Activated naive CD4-positive, alpha-beta T cell treated with anti-CD3 and anti-CD28 coated beads, Interleukin-2, amount 50 U/mL, for 16 hours (primary cell): Measurements from ENCODE around the gene FCHSD1.

Source experiments
- DNase-seq: peaks from one replicate; pipeline ENCODE4 v3.0.0-alpha.2; 2020

Gene FCHSD1

GRCh38 chr5:141650851-141651727, at the start of gene FCHSD1:
Gene FCHSD1, minus strand, starts transcription at chr5:141651418. Its CDS starts 50 bp downstream, at chr5:141651368.
- DNase-seq, result peak; percentile 72

GRCh38 chr5:141697586-141697985, 46.4 kb upstream of the FCHSD1 start:
- DNase-seq, result no peak

GRCh38 chr5:141696431-141696830, 45.2 kb upstream of the FCHSD1 start:
- no peak for DNase-seq

DNA sequence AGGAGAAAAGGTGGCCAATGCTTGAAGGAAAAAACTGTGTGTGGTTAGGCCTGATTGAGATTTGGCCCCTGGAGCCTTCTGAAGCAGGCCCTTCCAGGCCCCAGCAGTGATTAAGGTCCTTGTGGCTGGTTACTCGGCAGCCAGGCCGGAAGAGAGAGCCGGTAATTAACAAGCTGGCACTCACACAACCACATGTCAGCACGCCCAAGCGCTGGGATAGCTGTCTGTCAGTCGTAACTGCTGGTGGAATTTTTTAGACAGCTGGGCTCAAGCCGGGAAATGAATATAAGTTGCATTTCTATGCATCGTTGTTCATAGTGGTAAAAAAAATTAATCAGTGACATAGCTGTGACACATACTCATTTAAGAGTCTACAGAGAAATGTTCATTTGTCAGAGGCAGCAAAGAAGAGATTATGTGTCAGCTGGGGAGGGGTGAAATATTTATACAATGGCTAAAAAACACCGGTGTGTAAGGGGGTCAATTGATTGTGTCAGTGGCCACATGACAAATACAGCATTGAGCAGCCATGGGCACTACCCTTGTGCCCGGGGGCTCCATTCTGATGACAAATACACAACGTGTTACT, 44.5 kb upstream of the FCHSD1 start:
- no peak for DNase-seq

- no peak for DNase-seq
Measured at GRCh38 chr5:141694479-141694878, 43.3 kb upstream of the FCHSD1 start.

DNA sequence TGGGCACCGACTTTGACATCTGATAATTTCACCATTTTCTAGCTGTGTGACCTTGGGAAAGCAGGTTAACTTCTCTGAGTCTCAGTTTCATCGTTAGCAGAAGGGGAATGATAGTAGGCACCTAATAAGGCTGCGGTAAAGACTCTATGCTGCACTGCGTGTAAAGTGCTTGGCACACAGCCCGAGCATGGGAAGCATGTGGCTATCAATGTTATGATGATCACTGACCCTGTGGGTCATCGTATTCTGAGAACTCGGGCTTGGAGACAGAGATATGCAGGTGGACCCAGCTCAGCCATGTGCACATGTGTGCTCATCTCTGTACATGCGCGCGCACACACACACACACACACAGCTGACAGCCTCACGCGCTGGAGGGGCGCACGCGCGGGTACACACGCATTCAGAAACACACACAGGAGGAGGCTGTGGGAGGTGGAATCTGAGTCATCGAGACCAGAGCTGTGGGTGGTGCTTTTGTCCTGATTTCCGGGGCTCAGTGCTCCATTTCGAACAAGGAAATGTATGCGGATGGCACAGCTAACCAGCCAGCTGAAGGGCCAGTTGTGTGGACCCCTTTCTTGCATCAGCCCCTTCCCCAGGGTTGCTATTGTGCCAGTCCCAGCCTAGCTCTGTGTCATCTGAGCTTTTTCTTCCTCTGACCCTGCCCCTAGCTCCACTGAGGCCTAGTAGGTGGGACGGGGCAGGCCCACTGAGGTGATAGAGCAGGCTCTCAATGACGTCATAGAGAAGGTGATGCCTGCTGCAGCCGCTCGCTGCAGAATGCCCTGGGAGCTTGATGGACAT, 41.9 kb upstream of the FCHSD1 start:
- DNase-seq, result peak; percentile 81

DNA sequence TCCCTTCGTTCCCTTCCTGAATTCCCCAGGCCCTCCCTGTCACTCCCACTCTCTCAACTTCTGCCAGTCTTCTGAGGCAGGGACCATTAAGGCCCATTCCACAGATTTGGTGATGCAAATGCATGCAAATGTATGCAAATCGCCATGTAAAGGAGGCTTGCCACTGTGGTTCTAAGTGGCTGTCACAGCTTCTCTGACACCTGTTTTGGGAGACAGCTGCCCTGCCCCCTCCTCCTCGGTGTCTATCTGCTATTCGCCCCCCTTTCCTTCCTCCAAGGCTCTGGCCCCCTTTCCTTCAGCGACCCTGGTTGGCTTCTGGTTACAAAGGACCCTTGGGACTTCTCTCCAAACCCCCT, 41.3 kb upstream of the FCHSD1 start:
- no peak for DNase-seq

DNA sequence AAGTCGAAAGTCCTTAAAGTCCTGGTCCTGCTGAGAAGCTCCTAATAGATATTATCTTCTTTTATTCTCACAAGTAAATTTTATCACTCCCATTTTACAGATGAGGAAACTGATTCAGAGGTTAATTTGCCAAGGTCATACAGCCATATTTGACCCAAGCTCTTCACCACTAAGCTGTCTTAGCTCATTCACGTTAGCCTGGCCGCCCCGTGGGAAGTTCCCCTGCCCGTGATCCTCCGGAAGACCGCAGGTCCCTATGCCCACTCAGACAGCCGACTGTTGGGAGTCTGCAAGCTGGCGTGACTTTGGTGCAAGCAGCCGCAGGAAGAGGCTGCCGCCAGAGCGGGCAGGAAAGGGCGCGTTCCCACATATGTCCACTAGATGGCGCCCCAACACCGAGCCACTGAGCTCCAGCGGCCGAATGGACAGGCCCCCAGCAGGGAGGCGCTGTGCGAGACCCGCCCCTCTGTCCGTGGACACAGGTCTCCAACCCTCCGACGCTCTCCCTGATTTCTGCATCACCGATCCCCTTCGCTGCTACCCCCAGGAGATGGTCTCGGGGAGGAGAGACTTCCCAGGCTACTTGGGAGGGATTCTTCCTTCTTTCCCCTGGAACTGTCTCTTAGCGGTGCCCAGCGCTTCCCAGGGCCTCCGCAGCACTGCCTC, 40.8 kb upstream of the FCHSD1 start:
- peak; percentile 82 for DNase-seq

- DNase-seq, result no peak
Measured at GRCh38 chr5:141691286-141691866, 40.2 kb upstream of the FCHSD1 start.

GRCh38 chr5:141686648-141687416, 35.6 kb upstream of the FCHSD1 start:
- DNase-seq, result no peak

- DNase-seq, result no peak
Measured at GRCh38 chr5:141685591-141685990, 34.4 kb upstream of the FCHSD1 start.

- no peak for DNase-seq
Measured at GRCh38 chr5:141683596-141684141, 32.5 kb upstream of the FCHSD1 start.

GRCh38 chr5:141681695-141682641, 30.8 kb upstream of the FCHSD1 start, which contains the start of gene ARAP3:
Gene ARAP3, minus strand, starts transcription at chr5:141682230. Its CDS starts 1,744 bp downstream, at chr5:141680486.
- DNase-seq, result peak; percentile 41

DNA sequence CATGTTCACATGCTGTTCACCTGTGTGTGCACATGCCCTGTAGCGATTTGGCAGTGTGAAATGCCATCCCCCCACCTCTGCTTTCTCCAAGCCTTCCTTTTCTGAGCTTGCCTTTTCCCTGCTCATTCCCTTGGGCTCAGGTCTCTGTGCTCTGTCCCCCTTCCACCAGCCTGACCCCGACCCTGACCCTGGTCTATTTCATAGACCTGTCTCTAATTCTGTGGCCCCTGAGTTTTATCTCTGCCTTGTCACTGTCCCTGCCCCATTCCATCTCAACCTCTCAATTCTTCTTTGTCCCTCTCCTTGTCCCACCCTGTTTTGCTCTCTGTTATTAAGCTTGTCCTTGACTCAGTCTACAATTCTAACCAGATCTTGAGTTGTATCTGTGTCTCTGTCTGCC, 30.1 kb upstream of the FCHSD1 start:
- DNase-seq, result no peak

DNA sequence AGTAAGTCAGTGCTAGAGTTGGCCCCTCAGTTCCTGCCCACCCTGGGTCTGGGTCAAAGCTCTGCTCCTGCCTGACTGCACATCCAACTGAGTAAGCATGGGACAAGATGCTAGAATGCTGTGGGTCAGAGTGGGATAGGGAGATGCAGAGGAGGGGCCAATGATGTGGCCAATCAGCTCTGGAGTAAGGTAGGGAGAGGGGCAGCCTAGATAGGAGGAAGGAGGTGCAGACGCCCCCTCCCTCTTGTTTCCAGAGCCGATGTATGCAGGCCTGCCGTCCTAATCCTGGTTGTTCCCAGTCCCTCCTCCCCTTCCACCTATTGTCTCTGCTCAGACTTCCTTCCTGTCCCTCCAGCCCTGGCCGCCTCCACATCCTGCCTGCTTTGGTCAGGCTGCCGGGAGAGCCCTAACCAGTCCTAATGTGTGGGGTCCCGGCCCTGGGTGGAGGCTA, 29.6 kb upstream of the FCHSD1 start:
- DNase-seq, result no peak

DNA sequence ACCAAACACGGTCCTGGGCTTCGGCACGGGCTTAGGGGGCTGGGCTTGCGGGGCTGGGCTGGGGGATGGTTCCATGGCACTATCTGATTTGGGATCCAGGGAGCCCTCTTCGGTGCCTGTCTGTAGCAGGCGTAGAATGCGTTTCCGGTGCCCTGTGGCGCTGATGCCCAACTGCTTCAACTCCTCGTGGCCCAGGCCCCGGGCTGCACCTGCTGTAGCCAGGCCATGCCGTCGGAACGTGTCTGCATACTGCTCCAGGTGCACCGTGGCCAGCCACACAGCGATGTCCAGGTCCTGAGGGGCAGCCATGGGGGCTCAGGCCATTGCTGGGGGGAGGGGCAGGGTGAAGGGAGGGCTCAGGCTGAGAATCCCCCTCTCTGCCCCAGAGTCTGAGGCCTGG, 29.0 kb upstream of the FCHSD1 start:
- DNase-seq, result no peak

- no peak for DNase-seq
Measured at GRCh38 chr5:141677415-141677814, 26.2 kb upstream of the FCHSD1 start.

DNA sequence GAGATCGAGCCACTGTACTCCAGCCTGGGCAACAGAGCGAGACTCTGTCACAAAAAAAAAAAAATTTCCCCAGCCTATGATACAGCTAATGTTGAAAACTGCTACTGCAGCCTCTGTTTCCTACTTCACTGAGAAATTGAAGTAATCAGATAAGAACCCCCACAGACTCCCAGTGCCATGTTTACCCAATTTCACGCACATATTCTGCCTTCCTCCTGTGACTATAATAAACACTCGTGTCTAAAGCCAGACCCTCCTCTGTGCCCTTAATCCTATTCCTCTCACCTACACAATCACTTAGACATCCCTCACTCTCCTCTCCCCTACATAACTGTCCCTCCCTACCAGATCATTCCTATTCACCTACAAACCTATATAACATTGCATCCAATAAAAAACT, 24.5 kb upstream of the FCHSD1 start:
- no peak for DNase-seq

DNA sequence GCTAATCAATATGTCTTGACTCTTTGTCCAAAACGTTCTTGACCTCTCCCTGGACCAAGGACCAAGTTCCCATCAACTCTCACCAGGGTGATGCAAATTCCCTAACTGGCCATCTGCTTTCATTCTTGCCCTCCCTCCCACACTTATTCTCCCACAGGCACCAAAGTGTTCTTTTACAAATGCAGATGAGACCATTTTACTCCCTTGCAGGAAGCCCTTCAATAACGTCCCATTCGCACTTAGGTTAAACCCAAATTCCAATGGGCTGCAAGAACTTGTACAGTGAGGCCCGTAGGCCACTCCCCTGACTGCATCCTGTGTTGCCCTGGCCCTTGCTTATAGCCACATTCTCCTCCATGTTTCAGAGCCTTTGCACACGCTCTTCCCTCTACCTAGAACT, 23.5 kb upstream of the FCHSD1 start:
- no peak for DNase-seq
